CD14-positive monocyte (primary cell): ENCODE measurements around the gene LINC01488. TPM values are rescaled to one million over a fixed set of nuclear protein-coding genes. Genes with fewer than 3 reads are reported as not detected.

Experiments used
- DNase-seq, 3 donors: peaks; one replicate each; pipeline ENCODE4 v3.0.0-alpha.2; 2011 to 2022
- H2AFZ ChIP-seq: 2 replicates; pipeline ENCODE4 v1.6.0; 2012; ENCODE audit warnings: mild to moderate bottlenecking, low read depth, low read length, inconsistent platforms; ENCODE audit not compliant: insufficient read depth, poor library complexity, severe bottlenecking
- H3K27ac ChIP-seq, 2 donors: 1 replicate in 1 of 2; 2 replicates in 1 of 2; pipeline ENCODE4 v1.5.1; 2012 to 2013; ENCODE audit warnings: low read length in 2 of 2, control low read depth in 1 of 2, inconsistent platforms in 1 of 2, low read depth in 1 of 2, mild to moderate bottlenecking in 1 of 2
- H3K27me3 ChIP-seq, 2 donors: one replicate each; pipeline versions ENCODE4 v1.6.0 to v1.6.1; 2011 to 2013; ENCODE audit warnings: low read length in 2 of 2; ENCODE audit not compliant: control insufficient read depth in 2 of 2, insufficient read depth in 2 of 2
- H3K36me3 ChIP-seq, 2 donors: replicated peaks in 1 of 2; 1 replicate in 1 of 2; 2 replicates in 1 of 2; pipeline versions ENCODE4 v1.5.1 to v1.6.1; 2012 to 2013; ENCODE audit warnings: low read length in 2 of 2, control low read depth in 1 of 2, inconsistent platforms in 1 of 2, mild to moderate bottlenecking in 1 of 2; ENCODE audit not compliant: insufficient read depth in 2 of 2, control insufficient read depth in 1 of 2
- H3K4me1 ChIP-seq, 2 donors: 1 replicate in 1 of 2; 2 replicates in 1 of 2; pipeline versions ENCODE4 v1.5.1 to v1.6.1; 2012 to 2013; ENCODE audit warnings: low read length in 2 of 2, control low read depth in 1 of 2, inconsistent platforms in 1 of 2, mild to moderate bottlenecking in 1 of 2, moderate library complexity in 1 of 2; ENCODE audit not compliant: insufficient read depth in 2 of 2, control insufficient read depth in 1 of 2
- H3K4me2 ChIP-seq: replicated peaks from 2 replicates; pipeline ENCODE3; 2012; ENCODE audit warnings: low read length, moderate library complexity, mild to moderate bottlenecking; ENCODE audit not compliant: poor library complexity, severe bottlenecking; ENCODE audit errors: extremely low read depth
- H3K4me3 ChIP-seq, 3 experiments: fragments of 200-600 bp in 1 of 3; sonication (generic) in 1 of 3; replicated peaks in 1 of 3; 1 replicate in 2 of 3; 2 replicates in 1 of 3; pipeline ENCODE4 v1.5.1; 2011 to 2013; ENCODE audit warnings: low read length in 3 of 3, mild to moderate bottlenecking in 3 of 3, control low read depth in 2 of 3, low read depth in 2 of 3, inconsistent platforms in 1 of 3, moderate library complexity in 1 of 3
- H3K79me2 ChIP-seq: 2 replicates; pipeline ENCODE4 v1.6.0; 2012; ENCODE audit warnings: mild to moderate bottlenecking, control low read depth, inconsistent platforms, low read length, moderate library complexity; ENCODE audit not compliant: insufficient read depth
- H3K9ac ChIP-seq: 2 replicates; pipeline ENCODE4 v1.6.0; 2017; ENCODE audit warnings: low read length, mild to moderate bottlenecking; ENCODE audit not compliant: insufficient read depth, poor library complexity, severe bottlenecking
- H3K9me3 ChIP-seq, 2 donors: replicated peaks in 1 of 2; 1 replicate in 1 of 2; 2 replicates in 1 of 2; pipeline versions ENCODE4 v1.5.1 to v1.6.1; 2012 to 2013; ENCODE audit warnings: low read length in 2 of 2, control low read depth in 1 of 2; ENCODE audit not compliant: control insufficient read depth in 1 of 2, insufficient read depth in 1 of 2
- H4K20me1 ChIP-seq: 2 replicates; pipeline ENCODE4 v1.6.0; 2012; ENCODE audit warnings: mild to moderate bottlenecking, low read length, control low read depth, moderate library complexity; ENCODE audit not compliant: insufficient read depth
- H3K27ac Mint-ChIP-seq, 7 donors: one replicate each; pipeline ENCODE4 v1.8.0; 2020; ENCODE audit warnings: mild to moderate bottlenecking in 7 of 7, mixed read lengths in 7 of 7, moderate library complexity in 6 of 7, inconsistent platforms in 2 of 7
- H3K27me3 Mint-ChIP-seq, 3 donors: one replicate each; pipeline ENCODE4 v1.8.0; 2021 to 2022; ENCODE audit warnings: low read depth in 3 of 3, mild to moderate bottlenecking in 3 of 3, mixed read lengths in 3 of 3, moderate library complexity in 3 of 3, inconsistent platforms in 1 of 3
- H3K36me3 Mint-ChIP-seq, 2 donors: one replicate each; pipeline ENCODE4 v1.8.0; 2020; ENCODE audit warnings: mixed read lengths in 2 of 2, inconsistent platforms in 1 of 2, mild to moderate bottlenecking in 1 of 2
- H3K4me1 Mint-ChIP-seq: one replicate; pipeline ENCODE4 v1.8.0; 2020; ENCODE audit warnings: mild to moderate bottlenecking, mixed read lengths
- H3K4me3 Mint-ChIP-seq, 2 donors: one replicate each; pipeline ENCODE4 v1.8.0; 2020; ENCODE audit warnings: mild to moderate bottlenecking in 2 of 2, mixed read lengths in 2 of 2, moderate library complexity in 1 of 2
- H3K9me3 Mint-ChIP-seq, 7 donors: one replicate each; pipeline ENCODE4 v1.8.0; 2020 to 2022; ENCODE audit warnings: mixed read lengths in 7 of 7, mild to moderate bottlenecking in 6 of 7, moderate library complexity in 6 of 7, inconsistent platforms in 2 of 7
- CTCF ChIP-seq: fragments of 200-600 bp; IDR thresholded peaks from one replicate; pipeline ENCODE4 v1.8.0; 2022; ENCODE audit warnings: antibody characterized with exemption, mild to moderate bottlenecking
- WGBS: methylation state at CpG from one replicate; pipeline ENCODE4 v1.1.5; 2013; ENCODE audit warnings: missing lambda C conversion rate; ENCODE audit not compliant: insufficient coverage; 5-methylcytosine and 5-hydroxymethylcytosine counted together
- intact Hi-C, 2 donors: fragments of 100-400 bp; cut with micrococcal nuclease; formaldehyde crosslinking; loops; one replicate each; pipeline versions ENCODE4 v1.15.0 to v1.15.1; 2023
- polyA plus RNA-seq, 3 donors: library from polyadenylated mRNA; depleted of rRNA in 1 of 3; unstranded in 2 of 3; stranded (reverse) in 1 of 3; fragments of 300-500 nt in 2 of 3; fragments of >200 nt in 1 of 3; fragmentation: Illumina TruSeq in 2 of 3; gene quantifications; 1 replicate in 2 of 3; 2 replicates in 1 of 3; pipeline ENCODE4 v1.2.3, GENCODE V29; 2012 to 2021

Gene LINC01488
- polyA plus RNA-seq, 3 donors: not detected

DNA sequence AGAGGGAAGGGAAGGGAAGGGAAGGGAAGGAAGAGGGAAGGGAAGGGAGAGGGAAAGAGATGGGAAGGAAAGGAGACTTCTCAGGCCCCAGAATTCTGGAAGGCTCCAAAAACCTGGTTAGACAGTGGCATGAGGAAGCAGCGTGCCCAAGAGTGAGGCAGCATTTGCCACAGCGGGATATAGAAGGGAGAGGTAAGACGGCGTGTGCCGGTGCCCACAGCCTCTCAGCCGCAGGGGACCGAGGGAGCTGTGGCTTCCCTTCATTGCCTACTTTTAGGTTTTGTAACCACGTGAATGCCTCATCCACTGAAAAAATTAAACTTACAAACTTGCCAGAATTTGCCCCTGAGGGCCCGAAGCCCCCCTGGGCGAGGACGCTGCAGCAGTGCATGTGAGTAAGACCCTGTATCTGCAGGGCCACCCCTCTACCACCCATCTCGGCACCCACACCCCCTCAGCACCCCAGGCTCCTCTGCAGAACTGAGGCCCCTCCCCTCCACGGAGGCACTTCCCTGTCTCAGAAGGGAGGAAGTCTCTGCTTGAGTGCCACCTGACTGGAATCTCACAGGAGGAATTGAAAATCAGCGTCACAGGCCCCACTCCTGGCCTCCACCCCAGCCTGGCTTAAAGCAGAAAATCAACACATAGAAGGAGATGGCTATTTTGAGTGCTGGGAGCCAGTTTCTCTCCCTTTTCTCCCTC lies 58.1 kb downstream of the LINC01488 start:
- Histone ChIP-seq H3K4me3 (peak overlapping the region in 1 of 3 experiments; percentile 47), H3K4me1 (peaks cover 18 to 22% of the 10 kb centered on the region in 2 donors), H3K79me2 (no peaks in the 10 kb centered on the region), H3K9ac (peak overlapping the region; percentile 40), H4K20me1 (no peaks in the 10 kb centered on the region), H3K27me3 (no peaks in the 10 kb centered on the region), H2AFZ (peak overlapping the region; percentile 46), H3K36me3 (no peaks in the 10 kb centered on the region), H3K27ac (peak overlapping the region in 1 of 2 donors; percentile 12), H3K9me3 (no peaks in the 10 kb centered on the region), H3K4me2 (peak overlapping the region; percentile 55)
- 16% methylated on average over 6 of the region's 14 CpGs for WGBS
- Mint-ChIP-seq H3K27me3 (peaks cover 0 to 3% (median 3%) of the 10 kb centered on the region in 3 donors), H3K36me3 (no peaks in the 10 kb centered on the region), H3K4me3 (peak overlapping the region; percentile 62 to 84), H3K9me3 (peaks cover 0 to 1% (median 0%) of the 10 kb centered on the region in 7 donors), H3K4me1 (peaks cover 16% of the 10 kb centered on the region), H3K27ac (peak overlapping the region in 3 of 7 donors; percentile 19 to 62 (median 45))
- intact Hi-C loops: no loop called here
- peak; percentile 33 to 78 (median 34) for DNase-seq
- no peak for TF ChIP-seq CTCF

DNA sequence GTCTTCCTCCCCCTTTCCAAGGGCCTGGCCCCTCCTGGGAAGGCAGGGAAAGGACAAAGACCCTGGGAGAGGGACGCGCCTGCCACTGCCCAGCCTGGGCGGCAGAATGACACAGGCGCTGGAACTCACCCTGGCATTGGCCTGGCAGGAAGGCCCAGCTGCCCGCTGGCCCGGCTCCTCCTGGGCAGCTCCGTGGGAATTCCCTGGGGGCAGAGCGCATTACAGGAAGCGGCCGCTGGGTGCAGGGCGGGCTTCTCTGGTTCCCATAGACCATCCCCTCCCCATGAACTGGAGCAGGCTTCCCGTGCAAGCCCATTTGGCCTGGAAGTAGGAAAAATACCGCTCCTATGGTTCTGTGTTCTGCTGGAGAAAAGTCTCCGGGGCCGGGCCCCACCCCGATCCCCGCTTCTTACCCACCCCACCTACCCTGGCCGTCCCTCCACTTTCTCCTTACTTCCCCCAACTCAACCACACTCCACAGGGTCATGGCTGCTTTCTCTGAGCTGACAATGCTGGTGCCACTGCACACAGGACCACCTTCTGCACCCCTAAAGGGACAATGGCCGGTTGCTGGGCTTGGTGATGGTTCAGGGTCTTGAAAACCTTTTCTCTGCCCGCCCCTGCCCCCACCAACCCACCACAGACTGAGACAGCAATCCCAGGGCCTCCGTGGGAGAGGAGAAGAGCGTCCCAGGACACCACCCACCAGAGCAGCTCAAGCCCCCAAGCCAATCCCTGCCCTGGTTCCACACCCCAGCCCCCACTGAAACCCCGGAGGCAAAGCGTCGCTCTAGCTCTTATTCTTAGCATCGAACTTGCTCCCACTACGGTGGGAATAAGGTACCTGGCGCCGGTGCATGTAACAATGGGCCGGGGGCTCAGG lies 58.9 kb downstream of the LINC01488 start:
- H3K4me3 ChIP-seq: peak overlapping the region in 1 of 3 experiments; percentile 47
- Mint-ChIP-seq H3K4me1 (peaks cover 16% of the 10 kb centered on the region), H3K9me3 (peaks cover 0 to 1% (median 0%) of the 10 kb centered on the region in 7 donors), H3K27ac (peak overlapping the region in 4 of 7 donors; percentile 19 to 69 (median 34)), H3K27me3 (peaks cover 0 to 5% (median 5%) of the 10 kb centered on the region in 3 donors), H3K36me3 (no peaks in the 10 kb centered on the region), H3K4me3 (peak overlapping the region in 1 of 2 donors; percentile 84)
- H2AFZ ChIP-seq: peak overlapping the region; percentile 46
- H4K20me1 ChIP-seq: no peaks in the 10 kb centered on the region
- DNase-seq: no peak
- H3K27me3 ChIP-seq: no peaks in the 10 kb centered on the region
- 89% methylated on average over 18 of the region's 30 CpGs for whole genome bisulfite sequencing
- H3K79me2 ChIP-seq: no peaks in the 10 kb centered on the region
- intact Hi-C loops: no loop called here
- H3K9ac ChIP-seq: peak overlapping the region; percentile 40
- H3K27ac ChIP-seq: no peak overlapping the region
- no peaks in the 10 kb centered on the region for H3K9me3 ChIP-seq
- peak overlapping the region; percentile 55 for H3K4me2 ChIP-seq
- TF ChIP-seq CTCF: no peak
- peaks cover 18 to 22% of the 10 kb centered on the region in 2 donors for H3K4me1 ChIP-seq
- no peaks in the 10 kb centered on the region for H3K36me3 ChIP-seq
